Gastrocnemius medialis (tissue), 4 donors: ENCODE data around the gene PALLD.

ENCODE experiments used
- POLR2A ChIP-seq, 2 donors: fragments of 450-650 bp; IDR thresholded peaks; one replicate each; pipeline ENCODE4 v1.6.1; 2017; ENCODE audit warnings: antibody characterized with exemption in 2 of 2, mild to moderate bottlenecking in 2 of 2, moderate library complexity in 2 of 2
- TF ChIP-seq, protein P1 (sequence below), 5 experiments: fragments of 450-650 bp in 3 of 5; fragments of 200-600 bp in 2 of 5; sonication (generic) in 2 of 5; IDR thresholded peaks in 4 of 5; conservative IDR thresholded peaks in 1 of 5; 1 replicate in 4 of 5; 2 replicates in 1 of 5; pipeline ENCODE4 v1.5.1; 2016 to 2019; ENCODE audit warnings: antibody characterized with exemption in 5 of 5, mild to moderate bottlenecking in 3 of 5, moderate library complexity in 3 of 5

DNA sequence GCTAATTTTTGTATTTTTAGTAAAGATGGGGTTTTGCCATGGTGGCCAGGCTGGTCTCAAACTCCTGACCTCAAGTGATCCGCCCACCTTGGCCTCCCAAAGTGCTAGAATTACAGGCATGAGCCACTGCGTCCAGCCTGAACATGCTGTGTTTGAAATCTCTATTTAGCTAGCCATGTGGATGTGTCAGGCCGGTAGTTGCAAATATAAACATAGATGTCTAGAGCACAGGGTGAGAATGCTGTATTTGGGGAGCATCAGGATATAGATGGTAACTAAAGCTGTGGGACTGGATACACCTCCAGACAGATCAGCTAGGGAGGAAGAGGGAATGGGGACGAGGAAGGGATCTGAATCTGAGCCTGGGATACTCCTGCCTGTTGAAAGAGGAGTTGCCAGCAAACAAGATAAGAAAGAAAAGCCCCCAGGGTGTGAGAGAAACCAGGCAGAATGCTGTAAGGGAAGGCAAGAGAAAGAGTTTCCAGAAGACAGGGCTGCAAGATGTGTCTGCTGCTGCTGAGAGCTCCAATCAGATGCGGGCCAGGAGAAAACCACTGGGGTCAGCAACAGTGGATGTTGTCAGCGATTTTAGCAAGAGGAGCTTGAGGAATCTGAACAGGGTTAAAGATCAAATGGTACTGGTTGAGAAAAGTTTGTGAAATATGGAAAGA, 177.4 kb downstream of the PALLD start:
- TF ChIP-seq, protein P1, sequence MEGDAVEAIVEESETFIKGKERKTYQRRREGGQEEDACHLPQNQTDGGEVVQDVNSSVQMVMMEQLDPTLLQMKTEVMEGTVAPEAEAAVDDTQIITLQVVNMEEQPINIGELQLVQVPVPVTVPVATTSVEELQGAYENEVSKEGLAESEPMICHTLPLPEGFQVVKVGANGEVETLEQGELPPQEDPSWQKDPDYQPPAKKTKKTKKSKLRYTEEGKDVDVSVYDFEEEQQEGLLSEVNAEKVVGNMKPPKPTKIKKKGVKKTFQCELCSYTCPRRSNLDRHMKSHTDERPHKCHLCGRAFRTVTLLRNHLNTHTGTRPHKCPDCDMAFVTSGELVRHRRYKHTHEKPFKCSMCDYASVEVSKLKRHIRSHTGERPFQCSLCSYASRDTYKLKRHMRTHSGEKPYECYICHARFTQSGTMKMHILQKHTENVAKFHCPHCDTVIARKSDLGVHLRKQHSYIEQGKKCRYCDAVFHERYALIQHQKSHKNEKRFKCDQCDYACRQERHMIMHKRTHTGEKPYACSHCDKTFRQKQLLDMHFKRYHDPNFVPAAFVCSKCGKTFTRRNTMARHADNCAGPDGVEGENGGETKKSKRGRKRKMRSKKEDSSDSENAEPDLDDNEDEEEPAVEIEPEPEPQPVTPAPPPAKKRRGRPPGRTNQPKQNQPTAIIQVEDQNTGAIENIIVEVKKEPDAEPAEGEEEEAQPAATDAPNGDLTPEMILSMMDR (IDR thresholded peaks at IDR 0.05 in 4 of 5, conservative IDR thresholded peaks at IDR 0.05 in 1 of 5), result no peak
- no peak for TF ChIP-seq POLR2A (IDR thresholded peaks at IDR 0.05)
